ENCODE results near the gene GALR3.

Gene GALR3

GRCh38 chr22:37823134-37823985 lies at the start of gene GALR3:
Gene GALR3 (plus strand): TSS chr22:37823382. CDS start chr22:37823407, 25 bp downstream.
- in situ Hi-C loops (cut with HindIII; ENCODE audit: low sequenced_read_pairs) = no loop called here
- H3K4me3 ChIP-seq (ENCODE audit: low read depth, low read length) = no peak within 1 kb of the TSS
- no peak for DNase-seq (ENCODE audit: low read depth, low spot score)
- TF ChIP-seq CTCF (IDR thresholded peaks at IDR 0.05; ENCODE audit: low read depth, low read length) = no peak

GRCh38 chr22:37774728-37775127 lies 48.5 kb upstream of the GALR3 start:
- no peak overlapping the region for H3K4me3 ChIP-seq (ENCODE audit: low read depth, low read length)
- in situ Hi-C loops (cut with HindIII; ENCODE audit: low sequenced_read_pairs) = no loop called here

GRCh38 chr22:37775785-37776638 lies 47.2 kb upstream of the GALR3 start:
- no peak overlapping the region for H3K4me3 ChIP-seq (ENCODE audit: low read depth, low read length)
- DNase-seq (ENCODE audit: low read depth, low spot score) = peak; percentile 73
- in situ Hi-C loops (cut with HindIII; ENCODE audit: low sequenced_read_pairs) = no loop called here
- no peak for TF ChIP-seq CTCF (IDR thresholded peaks at IDR 0.05; ENCODE audit: low read depth, low read length)

More at GRCh38 chr22:37774728-37775127, 48.5 kb upstream of the GALR3 start:
- TF ChIP-seq CTCF (IDR thresholded peaks at IDR 0.05; ENCODE audit: low read depth, low read length) = no peak
- DNase-seq (ENCODE audit: low read depth, low spot score) = no peak

GRCh38 chr22:37776639-37777005 lies 46.6 kb upstream of the GALR3 start:
- in situ Hi-C loops (cut with HindIII; ENCODE audit: low sequenced_read_pairs) = no loop called here
- no peak overlapping the region for H3K4me3 ChIP-seq (ENCODE audit: low read depth, low read length)
- no peak for DNase-seq (ENCODE audit: low read depth, low spot score)
- TF ChIP-seq CTCF (IDR thresholded peaks at IDR 0.05; ENCODE audit: low read depth, low read length) = no peak

- peak; percentile 90 for DNase-seq (ENCODE audit: low read depth, low spot score)
- H3K4me3 ChIP-seq (ENCODE audit: low read depth, low read length) = no peak overlapping the region
- in situ Hi-C loops (cut with HindIII; ENCODE audit: low sequenced_read_pairs) = no loop called here
- TF ChIP-seq CTCF (IDR thresholded peaks at IDR 0.05; ENCODE audit: low read depth, low read length) = no peak
Measured at GRCh38 chr22:37777122-37777687, 46.0 kb upstream of the GALR3 start.

GRCh38 chr22:37778370-37779009 lies 44.7 kb upstream of the GALR3 start:
- DNase-seq (ENCODE audit: low read depth, low spot score) = no peak
- H3K4me3 ChIP-seq (ENCODE audit: low read depth, low read length) = no peak overlapping the region
- TF ChIP-seq CTCF (IDR thresholded peaks at IDR 0.05; ENCODE audit: low read depth, low read length) = no peak
- in situ Hi-C loops (cut with HindIII; ENCODE audit: low sequenced_read_pairs) = no loop called here

Data from astrocyte of the spinal cord (primary cell).